Endothelial cell of umbilical vein (primary cell): ENCODE results near the gene CEP72. TPM values are rescaled to one million over a fixed set of nuclear protein-coding genes. Genes with fewer than 3 reads are reported as not detected.
A peak's percentile ranks its signal among the peaks of the same experiment; 100 is the strongest.

Experiments
- BruUV-seq: library from RNA; stranded (reverse); fragments of 400-500 nt; replicated peaks from 2 replicates; lab custom pipeline; 2021; lab: Mats Ljungman, UMichigan
- CTCF ChIA-PET: fragments of 300-600, 350-600 bp; sonication (Branson Sonifier 250); formaldehyde crosslinking; loops from one replicate; lab custom pipeline; 2021; ENCODE audit warnings: antibody characterized with exemption, inconsistent platforms; lab: Charles Lee
- POLR2A ChIA-PET: fragments of 300-600, 350-600 bp; sonication (Branson Sonifier 250); formaldehyde crosslinking; loops from one replicate; lab custom pipeline; 2021; ENCODE audit warnings: antibody characterized with exemption, inconsistent platforms; lab: Charles Lee
- DNase-seq: peaks from one replicate; pipeline ENCODE4 v3.0.0-alpha.2; 2011; ENCODE audit warnings: low read depth, low spot score
- FAIRE-seq: peaks from 2 replicates; lab custom pipeline; 2011; peaks lifted over from hg19 to GRCh38; lab: Jason Lieb, UNC
- H2AFZ ChIP-seq: 2 replicates; pipeline ENCODE4 v1.6.0; 2012; ENCODE audit warnings: low read depth, low read length, control low read depth, inconsistent platforms
- H3K27ac ChIP-seq: 2 replicates; pipeline ENCODE4 v1.5.1; 2011; ENCODE audit warnings: low read depth, mild to moderate bottlenecking, control low read depth, low read length, moderate library complexity; ENCODE audit not compliant: insufficient read depth
- H3K27me3 ChIP-seq, 2 experiments: 2 replicates each; pipeline versions ENCODE4 v1.6.0 to v1.6.1; 2011; ENCODE audit warnings: low read length in 2 of 2, mixed read lengths in 1 of 2; ENCODE audit not compliant: control insufficient read depth in 2 of 2, insufficient read depth in 2 of 2
- H3K36me3 ChIP-seq, 2 experiments: 2 replicates in 1 of 2; 3 replicates in 1 of 2; pipeline ENCODE4 v1.5.1; 2011; ENCODE audit warnings: low read length in 2 of 2, mild to moderate bottlenecking in 1 of 2, moderate library complexity in 1 of 2; ENCODE audit not compliant: control insufficient read depth in 2 of 2, insufficient read depth in 2 of 2; ENCODE audit errors: extremely low read depth in 1 of 2
- H3K4me1 ChIP-seq: 3 replicates; pipeline ENCODE4 v1.5.1; 2011; ENCODE audit warnings: mild to moderate bottlenecking, low read length; ENCODE audit not compliant: control insufficient read depth, insufficient read depth; ENCODE audit errors: extremely low read depth
- H3K4me2 ChIP-seq: 2 replicates; pipeline ENCODE4 v1.6.1; 2011; ENCODE audit warnings: low read length, control low read depth, mixed read lengths; ENCODE audit not compliant: insufficient read depth
- H3K4me3 ChIP-seq, 3 experiments: fragments of 200-600 bp in 1 of 3; sonication (generic), shearing (Covaris generic) in 1 of 3; replicated peaks in 1 of 3; 2 replicates each; pipeline ENCODE4 v1.5.1; 2011 to 2016; ENCODE audit warnings: control low read depth in 3 of 3, low read length in 3 of 3, mild to moderate bottlenecking in 2 of 3, inconsistent platforms in 1 of 3, low read depth in 1 of 3, moderate library complexity in 1 of 3; ENCODE audit not compliant: insufficient read depth in 1 of 3
- H3K79me2 ChIP-seq: 2 replicates; pipeline ENCODE4 v1.6.0; 2012; ENCODE audit warnings: low read length, inconsistent platforms; ENCODE audit not compliant: control insufficient read depth, insufficient read depth
- H3K9ac ChIP-seq: replicated peaks from 2 replicates; pipeline ENCODE3; 2011; ENCODE audit warnings: low read length, control low read depth; ENCODE audit not compliant: insufficient read depth; ENCODE audit errors: extremely low read depth
- H3K9me1 ChIP-seq: replicated peaks from 3 replicates; pipeline ENCODE4 v1.6.0; 2011; ENCODE audit warnings: mild to moderate bottlenecking, low read length; ENCODE audit not compliant: control insufficient read depth, insufficient read depth; ENCODE audit errors: extremely low read depth
- H3K9me3 ChIP-seq: replicated peaks from 2 replicates; pipeline ENCODE4 v1.5.1; 2012; ENCODE audit warnings: low read length, inconsistent platforms; ENCODE audit not compliant: control insufficient read depth, insufficient read depth
- H4K20me1 ChIP-seq: replicated peaks from 2 replicates; pipeline ENCODE3; 2011; ENCODE audit warnings: mild to moderate bottlenecking, low read length; ENCODE audit not compliant: control insufficient read depth, insufficient read depth; ENCODE audit errors: extremely low read depth
- GATA2 ChIP-seq: IDR thresholded peaks from 2 replicates; pipeline ENCODE4 v1.7.0; 2011; ENCODE audit warnings: low read depth, mild to moderate bottlenecking, moderate library complexity, mixed read lengths, low read length; ENCODE audit not compliant: insufficient read length, insufficient read depth
- JUN ChIP-seq: IDR thresholded peaks from 2 replicates; pipeline ENCODE4 v1.6.1; 2011; ENCODE audit warnings: borderline replicate concordance, low read depth; ENCODE audit not compliant: insufficient read length, insufficient read depth
- MYC ChIP-seq: IDR thresholded peaks from one replicate; pipeline ENCODE4 v1.6.1; 2011; ENCODE audit warnings: mild to moderate bottlenecking, low read depth, low read length
- POLR2A ChIP-seq: IDR thresholded peaks from 2 replicates; pipeline ENCODE4 v1.6.1; 2012; ENCODE audit warnings: low read depth, mild to moderate bottlenecking, control low read depth, low read length
- dilution Hi-C: fragments of 300-500 bp; cut with MboI; formaldehyde crosslinking; loops from one replicate; pipeline ENCODE4 v1.15.0; 2019; ENCODE audit warnings: low sequenced_read_pairs; ENCODE audit not compliant: extremely low pct_ligation_motif_present
- intact Hi-C: fragments of 100-400 bp; cut with micrococcal nuclease; formaldehyde crosslinking; loops from one replicate; pipeline ENCODE4 v1.10.0; 2022
- polyA plus RNA-seq, 4 experiments: library from polyadenylated mRNA; depleted of rRNA in 3 of 4; stranded (reverse) in 3 of 4; unstranded in 1 of 4; fragments of >200 nt; gene quantifications; 2 replicates each; pipeline versions ENCODE4 v1.2.1 to v1.2.3, GENCODE V29; 2011 to 2012; ENCODE audit warnings: missing spikeins in 1 of 4
- total RNA-seq: library from RNA; stranded (reverse); gene quantifications from 2 replicates; pipeline ENCODE4 v1.2.3, GENCODE V29; 2021
- TF ChIP-seq, protein P1 (sequence below), 2 donors: IDR thresholded peaks; 1 replicate in 1 of 2; 2 replicates in 1 of 2; pipeline ENCODE4 v1.5.1; 2011; ENCODE audit warnings: low read length in 2 of 2, mild to moderate bottlenecking in 2 of 2, moderate library complexity in 2 of 2, control low read depth in 1 of 2, inconsistent platforms in 1 of 2, low read depth in 1 of 2; ENCODE audit not compliant: insufficient read depth in 1 of 2; ENCODE audit errors: extremely low read depth in 1 of 2

The CEP72 gene
- total and polyA plus RNA-seq, 2 donors (not counting 3 experiments of a cell fraction or from before 2014, with no cell fraction given) = 2.9 to 9.5 TPM

DNA sequence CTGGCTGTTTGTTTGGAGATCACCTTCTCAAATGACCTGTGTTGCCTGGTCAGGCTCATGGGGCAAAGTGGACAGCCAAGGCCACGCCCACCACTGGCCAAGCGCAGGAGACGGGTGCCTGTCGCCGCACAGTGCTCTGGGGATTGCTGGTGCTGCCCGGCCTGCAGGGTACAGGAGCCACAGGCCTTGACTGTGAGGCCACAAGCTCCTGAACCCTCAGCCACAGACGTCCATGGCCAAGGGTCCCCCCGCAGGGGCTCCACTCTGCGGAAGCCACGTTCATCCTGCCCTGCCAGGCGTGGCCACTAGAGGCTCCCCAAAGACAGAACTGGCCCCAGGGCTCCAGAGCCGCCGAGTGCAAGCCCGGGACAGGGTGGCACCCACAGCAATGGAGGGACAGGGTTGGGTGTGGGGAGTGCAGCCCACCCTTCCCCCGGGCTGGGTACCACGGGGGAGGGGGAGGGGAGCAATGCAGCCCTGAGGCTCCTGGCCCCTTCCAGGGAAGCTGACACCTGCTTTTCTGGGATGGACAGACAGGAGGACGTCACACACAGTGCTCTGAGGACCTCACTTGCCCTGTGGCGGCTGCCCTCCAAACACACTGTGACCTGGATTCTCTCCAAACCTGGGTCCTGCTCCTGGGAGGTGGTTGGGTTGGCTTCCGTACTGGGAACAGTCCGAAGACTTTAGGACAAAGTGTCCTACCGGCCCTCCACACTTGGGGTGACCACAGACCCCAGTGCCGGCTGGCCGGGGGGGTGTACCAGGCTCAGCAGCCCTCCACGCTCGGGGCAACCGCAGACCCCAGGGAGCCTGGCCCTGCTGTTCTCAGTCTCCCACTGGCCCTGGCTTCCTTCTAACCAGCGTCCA lies 59.6 kb downstream of the CEP72 start:
- intact Hi-C loops = loop anchor here (2.0 to 10.0 kb wide), 2 partner anchors 231 to 357 kb away; no protein-coding TSS in a partner anchor
- Histone ChIP-seq H3K4me2 (no peak overlapping the region), H3K79me2 (no peaks in the 10 kb centered on the region), H4K20me1 (no peaks in the 10 kb centered on the region), H3K9me3 (no peaks in the 10 kb centered on the region), H3K4me1 (no peaks in the 10 kb centered on the region), H3K9ac (no peak overlapping the region), H3K4me3 (no peak overlapping the region), H3K36me3 (no peaks in the 10 kb centered on the region), H2AFZ (peak overlapping the region; percentile 31), H3K9me1 (no peaks in the 10 kb centered on the region), H3K27ac (no peak overlapping the region), H3K27me3 (no peaks in the 10 kb centered on the region)
- TF ChIP-seq GATA2 (no peak), MYC (no peak), JUN (no peak), POLR2A (no peak)
- TF ChIP-seq, protein P1, sequence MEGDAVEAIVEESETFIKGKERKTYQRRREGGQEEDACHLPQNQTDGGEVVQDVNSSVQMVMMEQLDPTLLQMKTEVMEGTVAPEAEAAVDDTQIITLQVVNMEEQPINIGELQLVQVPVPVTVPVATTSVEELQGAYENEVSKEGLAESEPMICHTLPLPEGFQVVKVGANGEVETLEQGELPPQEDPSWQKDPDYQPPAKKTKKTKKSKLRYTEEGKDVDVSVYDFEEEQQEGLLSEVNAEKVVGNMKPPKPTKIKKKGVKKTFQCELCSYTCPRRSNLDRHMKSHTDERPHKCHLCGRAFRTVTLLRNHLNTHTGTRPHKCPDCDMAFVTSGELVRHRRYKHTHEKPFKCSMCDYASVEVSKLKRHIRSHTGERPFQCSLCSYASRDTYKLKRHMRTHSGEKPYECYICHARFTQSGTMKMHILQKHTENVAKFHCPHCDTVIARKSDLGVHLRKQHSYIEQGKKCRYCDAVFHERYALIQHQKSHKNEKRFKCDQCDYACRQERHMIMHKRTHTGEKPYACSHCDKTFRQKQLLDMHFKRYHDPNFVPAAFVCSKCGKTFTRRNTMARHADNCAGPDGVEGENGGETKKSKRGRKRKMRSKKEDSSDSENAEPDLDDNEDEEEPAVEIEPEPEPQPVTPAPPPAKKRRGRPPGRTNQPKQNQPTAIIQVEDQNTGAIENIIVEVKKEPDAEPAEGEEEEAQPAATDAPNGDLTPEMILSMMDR (IDR thresholded peaks at IDR 0.05; ENCODE audit: extremely low read depth in 1 of 2, insufficient read depth in 1 of 2, low read depth in 1 of 2, low read length in 2 of 2) = peak; percentile 83 to 95
- BruUV-seq = no TSS peak
- dilution Hi-C loops = no loop called here
- FAIRE-seq (peak; percentile 81), DNase-seq (peak; percentile 52)
- ChIA-PET CTCF (interaction anchor here (1.4 to 6.0 kb wide), 2 partner anchors 14 to 231 kb away, joined by 4 to 101 read pairs; no protein-coding TSS in a partner anchor), POLR2A (no interaction called here)
